Neuronal stem cell (in vitro differentiated cells): ENCODE results near the gene ARHGAP24.
"Not testable (repeated sequence)": the region's sequence is repeated elsewhere in the genome, so short reads cannot be mapped to it uniquely, and the experiment has no call there.

Experiments
- DNase-seq: peaks from one replicate; pipeline ENCODE4 v3.0.0-alpha.2; 2013; ENCODE audit warnings: low spot score
- H2AFZ ChIP-seq: one replicate; pipeline ENCODE4 v1.6.1; 2013; ENCODE audit warnings: mild to moderate bottlenecking, low read length, inconsistent platforms
- H2AK5ac ChIP-seq: 2 replicates; pipeline ENCODE4 v1.6.1; 2013; ENCODE audit warnings: low read depth, mild to moderate bottlenecking, inconsistent platforms, low read length, moderate library complexity, mixed read lengths
- H2BK120ac ChIP-seq: 2 replicates; pipeline ENCODE4 v1.6.1; 2013; ENCODE audit warnings: low read depth, mild to moderate bottlenecking, inconsistent platforms, low read length, moderate library complexity, mixed read lengths
- H2BK12ac ChIP-seq: one replicate; pipeline ENCODE4 v1.6.1; 2013; ENCODE audit warnings: low read length, inconsistent platforms
- H2BK15ac ChIP-seq: 2 replicates; pipeline ENCODE4 v1.6.1; 2013; ENCODE audit warnings: mild to moderate bottlenecking, low read length, inconsistent platforms, mixed read lengths
- H2BK5ac ChIP-seq: one replicate; pipeline ENCODE4 v1.6.1; 2013; ENCODE audit warnings: inconsistent platforms, mild to moderate bottlenecking, low read length, moderate library complexity
- H3K14ac ChIP-seq: one replicate; pipeline ENCODE4 v1.6.1; 2013; ENCODE audit warnings: low read length, inconsistent platforms
- H3K18ac ChIP-seq: 2 replicates; pipeline ENCODE4 v1.6.1; 2013; ENCODE audit warnings: low read length, inconsistent platforms
- H3K23ac ChIP-seq: 2 replicates; pipeline ENCODE4 v1.6.1; 2013; ENCODE audit warnings: low read depth, mild to moderate bottlenecking, mixed read lengths, low read length, inconsistent platforms; ENCODE audit not compliant: poor library complexity
- H3K27ac ChIP-seq: replicated peaks from 3 replicates; pipeline ENCODE4 v1.5.1; 2013; ENCODE audit warnings: low read length, inconsistent platforms
- H3K27me3 ChIP-seq, 3 experiments: 2 replicates each; pipeline ENCODE4 v1.6.1; 2013; ENCODE audit warnings: low read length in 3 of 3, mild to moderate bottlenecking in 2 of 3, inconsistent platforms in 1 of 3, low read depth in 1 of 3, mixed read lengths in 1 of 3, moderate library complexity in 1 of 3; ENCODE audit not compliant: control insufficient read depth in 3 of 3, insufficient read depth in 3 of 3
- H3K36me3 ChIP-seq, 2 donors: replicated peaks in 1 of 2; 2 replicates each; pipeline ENCODE4 v1.6.1; 2013; ENCODE audit warnings: low read length in 2 of 2; ENCODE audit not compliant: control insufficient read depth in 2 of 2, insufficient read depth in 2 of 2
- H3K4ac ChIP-seq: 2 replicates; pipeline ENCODE4 v1.6.1; 2013; ENCODE audit warnings: inconsistent platforms, mild to moderate bottlenecking, low read length, moderate library complexity
- H3K4me1 ChIP-seq, 2 donors: 1 replicate in 1 of 2; 2 replicates in 1 of 2; pipeline ENCODE4 v1.6.1; 2013; ENCODE audit warnings: low read length in 2 of 2, low read depth in 1 of 2; ENCODE audit not compliant: control insufficient read depth in 2 of 2, insufficient read depth in 1 of 2
- H3K4me2 ChIP-seq: one replicate; pipeline ENCODE4 v1.6.1; 2013; ENCODE audit warnings: mild to moderate bottlenecking, low read length, inconsistent platforms; ENCODE audit not compliant: insufficient read depth, poor library complexity, severe bottlenecking
- H3K4me3 ChIP-seq, 2 donors: 2 replicates each; pipeline ENCODE4 v1.5.1; 2013; ENCODE audit warnings: low read length in 2 of 2, mild to moderate bottlenecking in 2 of 2, inconsistent platforms in 1 of 2, moderate library complexity in 1 of 2
- H3K79me1 ChIP-seq: one replicate; pipeline ENCODE4 v1.6.1; 2013; ENCODE audit warnings: low read depth, mild to moderate bottlenecking, inconsistent platforms, low read length, moderate library complexity
- H3K9ac ChIP-seq: one replicate; pipeline ENCODE4 v1.6.1; 2013; ENCODE audit warnings: mild to moderate bottlenecking, low read depth, low read length, inconsistent platforms; ENCODE audit not compliant: poor library complexity
- H3K9me3 ChIP-seq, 2 donors: replicated peaks in 1 of 2; 2 replicates each; pipeline versions ENCODE3 to v1.6.1; 2013; ENCODE audit warnings: low read length in 2 of 2, mild to moderate bottlenecking in 2 of 2, inconsistent platforms in 1 of 2, low read depth in 1 of 2, mixed read lengths in 1 of 2, moderate library complexity in 1 of 2; ENCODE audit not compliant: control insufficient read depth in 2 of 2, insufficient read depth in 1 of 2
- H4K8ac ChIP-seq: one replicate; pipeline ENCODE4 v1.6.1; 2013; ENCODE audit warnings: low read depth, mild to moderate bottlenecking, inconsistent platforms, low read length, moderate library complexity
- H4K91ac ChIP-seq: one replicate; pipeline ENCODE4 v1.6.1; 2013; ENCODE audit warnings: low read length, low read depth, mild to moderate bottlenecking, inconsistent platforms; ENCODE audit not compliant: poor library complexity
- WGBS, 2 donors: extraction: QIAGEN DNeasy Blood & Tissue Kit; methylation state at CpG; one replicate each; pipeline ENCODE4 v1.1.7; 2013; ENCODE audit warnings: missing lambda C conversion rate in 2 of 2, mixed read lengths in 1 of 2; ENCODE audit not compliant: insufficient read length in 2 of 2, insufficient replicate concordance in 1 of 2; ENCODE audit errors: extremely low coverage in 2 of 2; 5-methylcytosine and 5-hydroxymethylcytosine counted together

Gene ARHGAP24

DNA sequence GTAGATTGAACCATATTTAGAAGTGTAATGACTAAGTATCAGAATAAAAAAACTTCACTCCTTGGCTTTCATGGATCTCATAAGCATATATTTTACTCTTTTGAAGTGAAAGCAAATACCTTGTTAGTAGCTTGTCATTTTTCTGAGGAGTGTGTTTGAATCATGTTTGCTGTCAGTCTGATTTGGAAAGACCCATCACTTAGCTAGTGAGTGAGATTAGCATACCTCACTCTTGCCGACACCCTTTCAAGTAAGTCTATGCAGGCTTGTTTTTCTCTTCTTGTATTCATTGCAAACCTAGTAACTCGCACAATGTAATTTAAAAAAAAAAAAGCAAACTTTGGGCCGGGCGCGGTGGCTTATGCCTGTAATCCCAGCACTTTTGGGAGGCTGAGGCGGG, 360.0 kb downstream of the ARHGAP24 start:
- no peak overlapping the region for H3K18ac ChIP-seq
- no peaks in the 10 kb centered on the region for H3K9me3 ChIP-seq
- H3K4me2 ChIP-seq: no peak overlapping the region
- H2BK12ac ChIP-seq: no peak overlapping the region
- no peak overlapping the region for H2BK120ac ChIP-seq
- H3K4ac ChIP-seq: no peak overlapping the region
- no peaks in the 10 kb centered on the region for H3K79me1 ChIP-seq
- WGBS, 2 donors: no CpG with 5 or more reads among the region's 6 CpGs
- no peaks in the 10 kb centered on the region for H3K27me3 ChIP-seq
- H2BK15ac ChIP-seq: no peak overlapping the region
- no peak for DNase-seq
- H3K27ac ChIP-seq: no peak overlapping the region
- no peak overlapping the region for H4K8ac ChIP-seq
- H3K36me3 ChIP-seq: no peaks in the 10 kb centered on the region
- no peak overlapping the region for H3K4me3 ChIP-seq
- no peak overlapping the region for H3K23ac ChIP-seq
- H2AK5ac ChIP-seq: no peak overlapping the region
- H4K91ac ChIP-seq: no peak overlapping the region
- H3K9ac ChIP-seq: no peak overlapping the region
- H3K14ac ChIP-seq: no peak overlapping the region
- H2BK5ac ChIP-seq: no peak overlapping the region
- H2AFZ ChIP-seq: no peak overlapping the region
- peaks cover 5 to 12% of the 10 kb centered on the region in 2 donors for H3K4me1 ChIP-seq

DNA sequence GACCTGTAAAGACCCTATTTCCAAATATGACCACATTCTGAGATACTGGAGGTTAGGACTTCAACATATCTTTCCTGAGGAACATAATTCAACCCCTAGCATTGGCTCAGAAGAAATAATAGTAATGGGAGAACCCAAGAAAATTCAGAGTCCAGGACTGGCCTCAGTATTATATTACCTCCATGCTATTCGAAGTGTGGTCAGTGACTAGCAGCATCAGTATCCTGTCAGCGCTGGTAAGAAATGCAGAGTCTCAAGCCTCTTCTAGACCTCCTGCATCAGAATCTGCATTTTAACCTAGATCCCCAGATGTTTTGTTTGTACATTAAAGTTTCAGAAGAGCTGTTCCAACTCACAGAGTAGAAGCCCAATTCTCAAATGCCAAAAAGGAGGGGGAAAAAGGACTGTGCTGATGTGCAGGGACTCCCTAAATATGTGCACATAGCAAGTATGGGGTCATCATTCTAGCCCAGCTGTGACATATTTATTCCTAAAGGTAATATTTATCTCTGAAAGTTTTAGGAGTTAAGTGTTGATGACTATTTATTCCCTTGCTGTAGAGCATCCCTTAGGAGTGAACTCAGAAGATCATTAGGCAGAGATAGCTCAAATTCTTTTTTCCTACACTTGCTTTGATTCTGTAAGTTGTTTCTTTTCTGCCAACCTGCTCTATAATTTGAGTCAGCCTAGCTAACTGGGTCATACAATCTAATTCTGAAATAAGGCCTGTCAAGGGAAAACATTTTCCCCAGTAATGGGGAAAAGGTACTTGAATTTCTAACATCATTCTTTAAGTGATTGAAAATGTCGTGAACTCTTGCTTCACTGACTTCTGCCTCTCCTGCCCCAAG, 361.9 kb downstream of the ARHGAP24 start:
- Histone ChIP-seq H3K18ac (no peak overlapping the region), H3K4me1 (peaks cover 5 to 11% of the 10 kb centered on the region in 2 donors), H3K14ac (no peak overlapping the region), H2BK12ac (no peak overlapping the region), H2AFZ (no peak overlapping the region), H4K91ac (no peak overlapping the region), H2AK5ac (no peak overlapping the region), H3K4me2 (no peak overlapping the region), H3K4me3 (no peak overlapping the region), H2BK15ac (no peak overlapping the region), H3K79me1 (no peaks in the 10 kb centered on the region), H3K36me3 (no peaks in the 10 kb centered on the region), H3K9ac (no peak overlapping the region), H3K27ac (no peak overlapping the region), H3K23ac (no peak overlapping the region), H3K27me3 (no peaks in the 10 kb centered on the region), H2BK5ac (no peak overlapping the region), H4K8ac (no peak overlapping the region), H3K4ac (no peak overlapping the region), H2BK120ac (no peak overlapping the region), H3K9me3 (no peaks in the 10 kb centered on the region)
- DNase-seq: no peak
- WGBS, 2 donors: no CpG with 5 or more reads among the region's 3 CpGs

DNA sequence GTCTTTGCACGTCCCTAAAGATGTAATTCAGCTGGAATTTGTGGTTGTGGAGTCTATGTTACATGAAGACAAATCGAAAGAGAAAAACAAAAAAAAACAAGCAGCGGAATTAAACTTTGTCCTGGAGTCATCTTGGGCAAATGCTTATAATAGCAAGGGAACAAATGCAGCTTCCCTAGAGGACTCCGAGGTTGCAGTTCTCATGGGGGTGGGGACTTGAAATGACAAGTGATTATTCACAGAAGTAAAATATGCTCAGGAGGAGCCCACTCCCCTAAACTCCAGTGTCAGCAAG, 362.4 kb downstream of the ARHGAP24 start:
- Histone ChIP-seq H3K4me1 (peaks cover 2 to 6% of the 10 kb centered on the region in 2 donors), H3K4me2 (no peak overlapping the region), H2AK5ac (no peak overlapping the region), H3K14ac (no peak overlapping the region), H4K91ac (no peak overlapping the region), H3K9me3 (no peaks in the 10 kb centered on the region), H3K27me3 (no peaks in the 10 kb centered on the region), H3K79me1 (no peaks in the 10 kb centered on the region), H3K27ac (no peak overlapping the region), H2BK5ac (no peak overlapping the region), H2AFZ (no peak overlapping the region), H3K23ac (no peak overlapping the region), H2BK120ac (no peak overlapping the region), H3K36me3 (no peaks in the 10 kb centered on the region), H3K4me3 (no peak overlapping the region), H4K8ac (no peak overlapping the region), H3K4ac (no peak overlapping the region), H2BK15ac (no peak overlapping the region), H2BK12ac (no peak overlapping the region), H3K18ac (no peak overlapping the region), H3K9ac (no peak overlapping the region)
- DNase-seq: no peak
- no CpG with 5 or more reads among the region's 4 CpGs for WGBS, 2 donors

DNA sequence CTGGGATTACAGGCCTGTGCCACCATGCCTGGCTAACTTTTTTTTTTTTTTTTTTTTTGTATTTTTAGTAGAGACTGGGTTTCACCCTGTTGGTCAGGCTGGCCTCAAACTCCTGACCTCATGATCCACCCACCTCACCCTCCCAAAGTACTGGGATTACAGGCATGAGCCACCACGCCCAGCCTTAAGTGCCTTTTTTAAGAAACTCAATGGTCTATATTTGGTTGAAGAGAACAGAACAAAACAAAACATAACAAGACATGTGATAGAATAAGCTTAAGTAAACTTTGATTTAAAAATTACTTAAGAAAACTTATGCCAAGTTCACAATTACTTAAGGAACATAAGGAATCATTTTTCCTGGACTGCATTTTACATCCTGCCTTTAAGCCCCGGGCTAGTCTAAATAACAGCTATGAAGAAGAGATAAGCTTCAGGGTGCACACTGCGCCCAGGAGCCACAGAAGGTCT, 365.1 kb downstream of the ARHGAP24 start:
- H3K79me1 ChIP-seq, H3K4me3 ChIP-seq, H2BK15ac ChIP-seq, H2AFZ ChIP-seq, H3K4me1 ChIP-seq, H4K8ac ChIP-seq, H3K27me3 ChIP-seq, DNase-seq, H3K4ac ChIP-seq, H2BK12ac ChIP-seq, H2AK5ac ChIP-seq, H3K23ac ChIP-seq, H3K14ac ChIP-seq, H3K36me3 ChIP-seq, H3K9me3 ChIP-seq, H3K18ac ChIP-seq, H4K91ac ChIP-seq, H3K4me2 ChIP-seq, H3K9ac ChIP-seq, H2BK5ac ChIP-seq, H3K27ac ChIP-seq, H2BK120ac ChIP-seq: not testable (repeated sequence)
- no CpG with 5 or more reads among the region's 3 CpGs for WGBS, 2 donors
